GM12878 (cell line): ENCODE measurements around the gene H2AZ2.

Experiments
- CTCF ChIP-seq, 3 experiments: IDR thresholded peaks in 2 of 3; conservative IDR thresholded peaks in 1 of 3; 2 replicates each; pipeline ENCODE4 v1.5.1; 2011; ENCODE audit warnings: low read depth in 3 of 3, low read length in 3 of 3, mild to moderate bottlenecking in 3 of 3, control low read depth in 2 of 3, moderate library complexity in 2 of 3, inconsistent platforms in 1 of 3, mixed read lengths in 1 of 3; ENCODE audit not compliant: control insufficient read depth in 2 of 3, insufficient read depth in 1 of 3; ENCODE audit errors: extremely low read depth in 1 of 3
- RB1 ChIP-seq: fragments of 450-650 bp; formaldehyde crosslinking; IDR thresholded peaks from 2 replicates; pipeline ENCODE4 v1.6.1; 2017; ENCODE audit warnings: mild to moderate bottlenecking, borderline replicate concordance

GRCh38 chr7:44793919-44794318 is 54.0 kb downstream of the H2AZ2 start:
- no peak for TF ChIP-seq RB1
- TF ChIP-seq CTCF (IDR thresholded peaks at IDR 0.05 in 2 of 3, conservative IDR thresholded peaks at IDR 0.05 in 1 of 3; ENCODE audit: control insufficient read depth in 2 of 3, extremely low read depth in 1 of 3, insufficient read depth in 1 of 3, low read depth in 3 of 3, low read length in 3 of 3) = no peak
